GM19328 (cell line): ENCODE measurements around the gene OPALIN.

Source experiments
- ATAC-seq: cut with Tn5 transposase; IDR thresholded peaks from one replicate; pipeline ENCODE4 v1.9.1; 2021; ENCODE audit warnings: mild to moderate bottlenecking, moderate library complexity; ENCODE audit not compliant: unreplicated experiment

Gene OPALIN

DNA sequence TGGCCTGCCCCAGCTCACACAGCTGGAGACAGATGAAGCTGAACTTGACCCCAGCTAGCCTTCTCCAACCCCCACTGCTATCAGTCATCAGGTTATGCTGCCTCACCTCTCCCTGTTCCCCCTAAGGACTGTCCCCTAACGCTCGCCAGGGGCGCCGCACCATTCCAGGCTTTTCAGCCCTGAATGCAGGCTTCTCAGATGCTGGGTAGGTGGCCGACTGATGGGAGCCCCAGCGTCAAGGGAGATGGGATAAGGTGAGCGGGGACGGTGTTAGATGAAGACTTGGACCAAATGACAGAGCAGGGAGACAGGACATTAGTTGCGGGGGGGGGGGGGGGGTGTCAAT lies 15.8 kb upstream of the OPALIN start:
- ATAC-seq = no peak

DNA sequence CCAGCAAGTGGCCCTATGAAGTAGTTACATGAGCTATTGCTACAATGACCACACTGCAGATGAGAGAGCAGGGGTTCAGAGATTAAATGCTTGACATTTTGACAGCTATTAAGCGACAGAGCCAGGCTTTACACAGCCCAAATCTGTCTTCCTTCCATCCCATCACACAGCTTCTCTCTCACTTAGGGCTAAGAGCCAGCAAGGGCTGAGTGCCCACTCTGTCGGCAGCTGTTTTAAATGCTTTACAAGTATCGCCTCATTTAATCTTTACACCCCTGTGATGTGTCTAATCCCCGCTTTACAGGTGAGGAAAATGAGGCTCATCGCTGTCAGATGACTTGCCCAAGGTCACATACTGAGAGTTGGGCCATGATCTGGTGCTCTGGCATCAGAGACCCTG lies 15.2 kb upstream of the OPALIN start:
- ATAC-seq = no peak

GRCh38 chr10:96371356-96371755 lies 12.6 kb upstream of the OPALIN start:
- no peak for ATAC-seq

DNA sequence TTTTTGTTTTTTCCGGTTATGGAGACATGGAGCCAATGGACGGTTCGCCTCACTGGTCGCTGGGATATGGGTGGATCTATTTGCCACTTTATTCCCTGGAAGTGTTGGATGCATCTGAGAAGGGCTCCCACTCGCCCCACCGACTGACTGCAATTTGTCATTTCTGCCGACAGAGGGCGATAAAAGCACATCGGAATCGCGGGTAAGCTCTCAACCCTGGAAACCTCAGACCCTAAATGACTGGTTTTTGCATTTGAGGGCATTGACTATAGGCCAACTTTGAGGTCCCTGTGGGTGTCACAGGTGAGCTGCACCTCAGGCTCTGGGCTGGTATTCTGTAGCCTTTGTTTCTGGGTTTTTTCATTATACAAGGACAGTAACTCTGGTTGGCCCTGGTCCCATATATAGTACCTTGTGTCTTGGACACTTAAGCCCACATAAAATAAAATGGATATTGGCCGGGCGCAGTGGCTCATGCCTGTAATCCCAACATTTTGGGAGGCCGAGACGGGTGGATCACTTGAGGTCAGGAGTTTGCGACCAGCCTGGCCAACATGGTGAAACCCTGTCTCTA lies 11.9 kb upstream of the OPALIN start:
- no peak for ATAC-seq

- ATAC-seq = no peak
These were observed 11.2 kb upstream of the OPALIN start for GRCh38 chr10:96369890-96370583.

GRCh38 chr10:96368971-96369370 lies 10.2 kb upstream of the OPALIN start:
- no peak for ATAC-seq

- no peak for ATAC-seq
These were observed 8.7 kb upstream of the OPALIN start for GRCh38 chr10:96367470-96367869.

DNA sequence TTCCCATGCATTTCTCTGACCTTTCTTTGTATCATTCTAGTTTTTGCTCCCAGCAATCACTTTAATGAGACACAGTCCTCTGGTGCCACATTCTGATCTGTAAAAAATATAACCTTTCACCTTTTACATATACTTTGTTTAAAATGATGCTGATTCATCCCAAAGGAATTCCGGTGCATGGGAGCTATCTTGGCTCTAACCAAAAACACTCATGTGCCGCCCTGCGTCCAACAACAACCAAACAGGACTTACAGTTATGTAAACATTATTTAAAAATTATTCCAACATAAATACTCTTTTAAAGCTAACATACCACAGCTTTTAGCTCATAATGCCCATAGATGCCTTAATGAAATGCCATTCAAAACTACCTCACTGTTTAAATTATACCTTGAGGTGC lies 7.7 kb upstream of the OPALIN start:
- ATAC-seq = no peak

DNA sequence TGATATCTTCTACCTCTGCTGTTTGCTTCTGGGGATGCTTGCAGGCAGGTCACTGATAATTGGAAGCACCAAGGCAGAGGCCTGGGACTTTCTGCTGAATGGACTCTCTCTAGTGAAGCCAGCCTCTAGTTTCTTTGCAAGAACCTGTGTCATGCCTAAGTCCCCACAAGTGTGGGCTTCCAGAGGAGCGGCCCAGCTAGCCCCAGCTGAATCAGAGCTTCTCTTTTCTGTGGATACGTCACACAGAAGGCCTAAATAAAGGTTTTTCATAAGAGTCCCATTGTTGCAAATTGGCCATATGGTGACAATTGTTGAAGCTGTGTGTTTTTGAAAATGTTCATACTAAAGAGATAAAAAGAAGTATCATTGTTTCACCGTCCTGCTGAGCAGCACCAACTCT lies 6.8 kb upstream of the OPALIN start:
- no peak for ATAC-seq

- ATAC-seq = no peak
These were observed 2.0 kb upstream of the OPALIN start for GRCh38 chr10:96360766-96361165.

DNA sequence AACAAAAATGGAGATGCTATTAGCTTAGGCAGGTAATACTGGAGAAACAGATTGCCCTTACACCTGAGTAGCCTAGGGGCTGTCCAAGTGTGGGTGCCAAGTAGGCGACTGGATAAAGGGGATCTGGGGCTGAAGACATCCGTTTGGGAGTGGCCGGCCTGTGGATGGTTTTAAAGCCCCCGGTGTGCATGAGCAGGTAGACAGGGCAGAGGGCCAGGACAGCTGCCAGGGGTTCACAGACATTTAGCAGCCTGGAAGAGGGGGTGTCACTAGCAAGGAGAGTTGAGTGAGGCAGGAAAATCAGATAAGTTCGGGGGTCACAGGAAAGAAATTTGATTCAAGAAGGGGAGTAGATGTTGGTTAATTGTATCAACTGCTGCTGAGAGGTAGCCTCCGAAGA lies 1.5 kb upstream of the OPALIN start:
- no peak for ATAC-seq

- no peak for ATAC-seq
These were observed 814 bp upstream of the OPALIN start for GRCh38 chr10:96359616-96360015.

DNA sequence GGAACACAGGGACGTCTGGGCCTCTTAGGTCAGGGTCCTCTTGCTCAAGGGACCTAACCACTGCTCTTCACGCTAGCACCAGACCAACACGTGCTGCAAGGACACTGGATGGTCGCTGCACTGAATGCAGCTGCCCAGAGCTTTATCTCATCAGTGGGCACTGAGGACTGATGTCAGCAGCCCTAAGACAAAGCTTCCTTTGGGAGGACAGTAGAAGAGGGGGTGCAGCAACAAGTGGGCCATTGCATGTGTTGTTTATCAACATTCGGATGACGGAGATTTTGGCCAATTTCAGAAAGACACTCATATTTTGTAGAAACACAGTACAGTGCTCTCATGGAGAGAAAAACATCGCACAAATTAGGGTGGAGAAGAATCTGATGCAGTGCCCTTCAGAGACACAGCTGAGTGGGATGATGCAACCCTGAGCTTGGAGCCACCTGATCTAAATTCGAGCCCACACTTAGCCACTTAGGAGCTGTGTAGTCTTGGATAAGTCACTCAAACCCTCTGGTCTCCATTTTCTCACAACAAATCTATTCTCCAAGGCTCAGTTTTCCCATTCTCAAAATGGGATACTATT lies 1.7 kb downstream of the OPALIN start:
- no peak for ATAC-seq

DNA sequence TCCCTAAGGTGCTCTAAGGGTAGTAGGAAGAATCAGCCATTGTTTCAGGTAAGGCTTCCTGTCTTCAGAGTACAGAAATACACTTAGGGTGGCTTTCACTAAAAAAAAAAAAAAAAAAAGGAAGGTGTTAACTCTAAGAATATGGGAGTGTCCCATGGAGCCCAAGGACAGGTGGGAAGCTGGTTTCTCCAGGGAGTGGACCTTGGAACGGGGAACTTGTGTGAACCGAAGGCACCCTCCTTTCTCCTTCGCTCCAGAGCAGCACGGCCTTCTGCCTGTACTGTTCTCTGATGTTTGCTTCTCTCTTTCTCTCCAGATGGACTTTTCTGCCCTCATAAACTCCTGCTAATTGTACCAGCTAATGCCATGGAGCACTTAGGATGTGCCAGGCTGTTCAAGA lies 6.2 kb downstream of the OPALIN start:
- no peak for ATAC-seq

DNA sequence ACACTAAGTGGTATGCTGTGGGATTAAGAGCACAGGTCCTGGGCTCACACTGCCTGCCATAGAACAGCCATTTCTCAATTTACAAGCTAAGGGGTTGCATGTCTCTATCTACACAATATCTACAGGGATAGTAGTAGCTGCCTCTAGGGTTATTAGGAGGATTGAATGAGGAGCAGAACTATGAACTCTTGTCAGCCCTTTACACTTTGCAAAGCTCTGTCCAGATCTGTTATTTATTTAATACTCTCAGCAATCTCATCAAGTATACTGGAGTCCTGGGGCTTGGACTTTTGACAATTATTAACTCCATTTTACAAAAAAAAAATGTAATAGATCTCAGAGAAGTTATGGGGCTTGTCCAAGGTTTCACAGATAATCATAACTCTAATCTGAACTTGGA lies 6.8 kb downstream of the OPALIN start:
- no peak for ATAC-seq

DNA sequence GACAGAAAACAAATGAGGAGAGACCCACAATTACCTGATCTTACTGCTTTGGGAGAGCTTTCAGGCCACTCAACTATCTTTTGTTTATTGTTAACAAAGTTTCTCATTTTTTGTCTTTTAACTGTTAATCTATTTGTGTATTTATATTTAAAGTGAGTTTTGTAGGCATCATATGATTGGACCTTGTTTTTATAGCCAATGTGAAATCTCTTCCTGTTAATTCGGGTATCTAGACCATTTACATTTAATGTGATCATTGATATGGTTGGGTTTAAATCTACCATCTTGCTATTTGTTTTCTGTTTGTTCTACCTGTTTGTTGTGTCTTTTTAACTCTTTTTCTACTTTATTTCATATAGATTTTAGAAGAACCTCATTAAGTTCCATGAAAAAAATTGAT lies 12.5 kb downstream of the OPALIN start:
- ATAC-seq = no peak

DNA sequence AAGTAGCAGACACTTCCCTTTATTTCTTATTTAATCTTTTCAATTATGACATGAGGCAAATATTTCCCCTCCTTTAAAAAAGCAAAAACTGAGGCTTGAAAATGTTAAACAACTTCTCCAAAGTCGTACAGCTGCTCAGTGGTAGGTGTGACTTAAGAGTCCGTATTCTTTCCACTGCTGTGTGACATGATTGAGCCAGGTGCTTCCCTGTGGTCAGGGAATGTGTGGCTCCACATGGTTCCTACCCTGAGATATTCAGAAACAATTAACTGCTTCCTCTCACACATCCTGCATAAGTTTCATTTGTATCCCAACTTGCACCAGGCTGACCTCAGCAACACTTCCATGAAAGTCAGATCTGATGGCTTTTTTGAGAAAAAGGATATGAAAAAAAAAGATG lies 13.6 kb downstream of the OPALIN start:
- ATAC-seq = no peak

DNA sequence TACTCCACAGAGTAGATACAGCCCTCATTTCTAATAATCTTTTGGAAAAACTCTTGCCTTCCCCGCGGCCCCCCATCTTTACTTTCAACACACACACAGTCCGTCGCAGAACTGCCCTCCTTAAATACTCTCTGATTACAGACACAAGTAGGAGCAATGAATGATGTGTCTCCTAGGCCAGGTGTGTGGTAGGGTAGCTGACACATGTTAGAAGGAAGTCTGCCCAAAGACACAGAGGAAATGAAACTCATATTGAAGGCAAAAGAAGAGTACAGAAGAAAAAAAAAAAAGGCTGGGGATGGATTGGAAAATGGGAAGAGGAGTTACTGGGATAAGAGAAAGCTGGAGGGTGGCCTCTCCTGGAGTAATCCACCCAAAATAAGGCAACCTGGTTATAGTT lies 14.6 kb downstream of the OPALIN start:
- ATAC-seq = no peak

DNA sequence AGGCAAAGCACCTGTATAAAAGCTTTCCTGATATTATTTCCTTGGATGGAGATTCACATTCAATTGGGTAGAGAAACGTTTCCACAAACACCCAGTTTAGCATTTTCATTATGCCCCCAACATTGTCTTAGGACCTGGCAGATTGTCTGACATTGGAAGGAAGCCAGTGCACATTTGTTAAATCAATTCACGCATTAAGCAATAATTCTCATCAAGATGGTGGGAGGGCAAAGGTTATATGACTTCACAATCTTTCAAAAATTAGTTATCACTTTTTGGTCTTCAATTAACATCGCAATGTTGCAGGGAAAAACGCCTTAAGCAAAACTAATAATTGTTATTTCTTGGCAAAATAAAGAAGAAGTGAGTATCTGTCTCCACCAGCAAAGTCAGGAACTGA lies 16.4 kb downstream of the OPALIN start:
- ATAC-seq = no peak

- ATAC-seq = no peak
These were observed 17.3 kb downstream of the OPALIN start for GRCh38 chr10:96341219-96342182.
